GM18499 (cell line): Measurements from ENCODE around the gene GOLGA8A.
A peak's percentile ranks its signal among the peaks of the same experiment; 100 is the strongest.
"Not testable (repeated sequence)": the region's sequence is repeated elsewhere in the genome, so short reads cannot be mapped to it uniquely, and the experiment has no call there.

Experiments used
- ATAC-seq: cut with Tn5 transposase; IDR thresholded peaks from one replicate; pipeline ENCODE4 v1.9.1; 2021; ENCODE audit warnings: moderate number of reproducible peaks; ENCODE audit not compliant: insufficient read depth, unreplicated experiment

The GOLGA8A gene

DNA sequence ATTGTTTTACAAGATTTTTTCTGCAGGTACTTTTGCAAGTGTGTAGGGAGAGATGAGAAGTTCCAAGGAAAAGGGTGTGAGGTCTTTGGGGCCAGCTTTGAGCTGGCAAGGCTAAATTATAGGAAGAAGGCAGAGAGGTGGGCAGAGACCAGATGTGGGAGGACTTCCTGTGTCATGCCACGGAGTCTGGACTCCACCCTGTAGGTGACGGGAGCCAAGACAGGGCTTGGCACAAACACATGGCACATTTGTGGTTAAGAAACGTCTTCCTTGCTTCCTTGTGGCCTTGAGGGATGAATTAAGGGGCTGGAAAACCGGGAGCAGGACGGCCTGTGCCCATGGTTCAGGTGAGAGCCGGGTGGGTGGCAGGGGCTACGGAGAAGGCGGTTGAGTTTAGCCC, 19.2 kb downstream of the GOLGA8A start:
- ATAC-seq = not testable (repeated sequence)

DNA sequence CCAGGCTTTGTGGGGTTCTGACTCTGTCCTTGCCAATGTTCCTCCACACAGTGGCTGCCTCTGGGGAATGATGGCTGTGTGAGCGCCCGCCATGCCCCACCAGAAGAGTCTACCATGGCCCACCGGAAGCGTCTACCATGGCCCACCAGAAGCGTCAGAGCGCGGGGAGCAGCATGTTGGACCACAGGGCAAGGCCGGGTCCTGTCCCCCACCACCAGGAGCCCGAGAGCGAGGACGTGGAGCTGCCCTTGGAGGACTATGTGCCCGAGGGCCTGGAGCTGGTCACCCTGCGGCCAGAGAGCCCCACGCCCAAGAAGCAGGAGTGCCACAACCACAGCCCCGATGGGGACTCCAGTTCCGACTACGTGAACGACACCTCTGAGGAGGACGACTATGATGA, 28.1 kb downstream of the GOLGA8A start:
- ATAC-seq = not testable (repeated sequence)

DNA sequence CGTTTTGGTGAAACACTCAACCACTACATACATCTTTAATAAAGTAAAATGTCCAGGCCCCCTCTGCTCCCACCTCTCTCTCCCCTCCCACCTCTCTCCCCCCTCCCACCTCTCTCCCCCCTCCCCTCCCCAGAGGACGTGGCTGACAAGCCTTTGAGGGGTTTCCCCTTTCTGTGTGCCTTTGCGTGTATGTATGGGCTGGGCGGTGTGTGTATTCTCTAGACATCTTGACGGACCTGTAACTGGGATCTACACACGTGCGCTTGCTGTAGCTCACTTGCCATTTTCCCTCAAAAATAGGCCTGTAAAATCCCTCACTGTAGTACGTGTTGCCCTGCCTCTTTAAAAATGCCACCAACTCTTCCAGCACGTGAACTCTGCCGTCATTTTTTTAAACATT, 28.6 kb downstream of the GOLGA8A start:
- ATAC-seq = not testable (repeated sequence)

DNA sequence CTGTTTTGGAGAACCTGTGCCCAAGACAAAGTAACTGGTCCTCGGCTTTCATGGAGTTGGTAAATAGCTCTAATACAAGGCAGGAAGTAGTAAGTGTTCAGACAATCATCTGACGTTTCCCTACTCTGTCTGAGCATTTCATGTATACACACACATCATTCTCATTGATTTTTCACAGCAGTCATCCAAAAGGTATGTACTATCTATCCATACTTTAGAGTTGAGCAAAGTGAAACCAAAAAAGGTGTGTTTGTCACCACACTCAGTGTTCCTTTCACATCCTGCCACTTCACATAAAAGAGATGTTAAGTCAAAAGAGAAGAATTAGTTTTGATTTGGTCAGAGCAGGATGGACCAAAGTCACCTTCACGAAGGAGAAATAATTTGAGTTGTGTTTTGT, 33.7 kb downstream of the GOLGA8A start:
- not testable (repeated sequence) for ATAC-seq

DNA sequence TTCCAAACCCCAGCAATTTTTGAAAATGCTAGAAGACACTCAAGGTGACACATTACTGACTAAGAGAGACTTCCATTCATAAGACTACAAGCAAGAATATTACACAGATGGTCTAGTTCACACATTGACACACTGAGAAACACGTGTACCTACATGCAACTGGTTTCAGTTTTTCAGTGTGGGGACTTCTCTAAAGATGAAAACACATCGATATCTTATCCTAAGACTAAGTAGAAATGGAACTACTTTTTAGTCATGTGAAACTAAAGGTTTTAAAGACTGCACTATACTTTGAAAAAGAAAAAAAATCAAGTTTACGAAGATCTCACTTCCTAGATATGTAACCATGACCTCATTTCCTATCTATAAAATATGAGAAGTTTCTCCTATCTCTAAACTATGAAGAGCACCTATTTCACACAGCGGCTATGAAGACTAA, 34.4 kb downstream of the GOLGA8A start:
- ATAC-seq = peak; percentile 72

DNA sequence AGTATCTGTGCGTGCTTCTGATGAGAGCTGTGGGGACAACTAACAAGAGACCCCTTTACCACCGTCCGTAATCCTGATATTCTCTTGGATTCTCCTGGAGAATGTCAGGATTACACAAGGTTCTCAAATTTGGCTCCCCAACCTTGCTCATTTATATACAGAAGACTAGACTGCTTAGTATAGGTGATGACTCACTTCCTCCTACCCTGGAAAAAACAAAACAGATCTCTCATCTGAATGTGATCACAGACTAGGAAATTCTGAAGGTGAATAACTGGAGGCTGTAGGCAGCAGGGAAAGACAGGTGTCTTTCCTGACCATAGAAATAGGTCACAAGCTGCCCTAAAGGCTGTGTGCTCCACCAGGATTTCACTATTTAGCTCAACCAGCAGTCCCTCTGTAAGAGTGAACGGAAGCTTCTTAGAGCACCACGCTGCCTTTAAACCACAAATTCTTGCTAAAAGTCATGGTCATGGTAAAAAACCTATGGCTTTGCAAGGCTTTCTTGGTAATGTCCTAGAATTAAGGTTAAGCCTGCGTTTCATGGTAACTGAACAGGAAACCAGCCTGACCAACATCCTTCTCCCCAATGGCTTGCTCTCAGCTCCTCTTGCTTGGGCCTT, 39.9 kb downstream of the GOLGA8A start:
- not testable (repeated sequence) for ATAC-seq

DNA sequence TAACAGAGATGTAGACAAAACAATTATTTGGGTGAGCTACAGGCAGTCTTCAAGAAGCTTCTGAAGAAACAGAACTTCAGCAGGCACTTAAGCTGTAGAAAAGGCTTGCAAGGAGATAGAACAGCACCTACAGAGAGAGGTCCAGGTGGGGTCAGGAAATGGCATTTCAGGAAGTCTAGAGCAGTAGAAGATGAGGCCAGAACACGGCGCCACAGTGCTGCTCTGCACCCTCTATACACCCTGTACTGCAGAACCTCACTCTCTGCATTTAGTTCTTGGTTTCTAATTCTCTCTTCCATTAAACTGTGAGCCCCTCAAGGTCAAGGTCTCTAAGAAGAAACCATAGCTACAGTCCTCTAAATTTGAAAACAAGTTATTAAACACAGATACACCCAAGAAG, 44.6 kb downstream of the GOLGA8A start:
- not testable (repeated sequence) for ATAC-seq

DNA sequence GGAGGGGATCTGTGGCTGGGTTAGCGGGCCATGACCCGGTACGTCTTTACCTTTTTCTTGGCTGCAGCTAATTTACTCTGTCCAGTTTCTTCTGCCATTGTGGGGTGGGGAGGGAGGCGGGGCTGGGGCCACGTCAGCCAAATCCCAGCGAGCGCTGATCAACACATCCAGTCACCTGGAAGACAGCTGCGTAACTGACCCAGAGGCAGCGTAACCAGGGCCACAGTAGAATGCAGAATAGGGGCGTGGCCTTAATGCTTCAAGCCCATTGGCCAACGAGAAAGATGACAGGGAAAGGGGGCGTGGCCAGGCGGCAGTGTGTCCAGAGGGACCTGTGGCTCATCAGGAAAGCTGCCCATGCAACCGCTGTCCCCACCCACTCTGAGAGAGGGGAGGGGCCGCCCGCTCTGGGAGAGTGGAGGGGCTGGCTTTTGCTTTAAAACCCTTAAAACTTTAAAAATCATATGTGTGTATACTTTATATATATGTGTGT, 48.0 kb downstream of the GOLGA8A start:
- ATAC-seq = not testable (repeated sequence)
